ENCODE results near the gene MAP2K7.

The MAP2K7 gene

GRCh38 chr19:7933828-7934725 lies 30.4 kb downstream of the MAP2K7 start:
- no peak for TF ChIP-seq CTCF (IDR thresholded peaks at IDR 0.05)

GRCh38 chr19:7934766-7935165 lies 31.1 kb downstream of the MAP2K7 start:
- no peak for TF ChIP-seq CTCF (IDR thresholded peaks at IDR 0.05)

- TF ChIP-seq CTCF (IDR thresholded peaks at IDR 0.05), result no peak
Measured at GRCh38 chr19:7940841-7941240, 37.2 kb downstream of the MAP2K7 start.

GRCh38 chr19:7941895-7942596 lies 38.4 kb downstream of the MAP2K7 start:
- TF ChIP-seq CTCF (IDR thresholded peaks at IDR 0.05), result no peak

GRCh38 chr19:7942981-7943443 lies 39.3 kb downstream of the MAP2K7 start:
- TF ChIP-seq CTCF (IDR thresholded peaks at IDR 0.05), result no peak

GRCh38 chr19:7943444-7944176 lies 39.9 kb downstream of the MAP2K7 start, which contains the start of gene TIMM44:
Gene TIMM44, minus strand, starts transcription at chr19:7943666. Its CDS starts 15 bp downstream, at chr19:7943651.
- TF ChIP-seq CTCF (IDR thresholded peaks at IDR 0.05), result no peak

GRCh38 chr19:7944177-7944761 lies 40.6 kb downstream of the MAP2K7 start:
- peak; percentile 84 for TF ChIP-seq CTCF (IDR thresholded peaks at IDR 0.05)

All from LNCAP (cell line).